Heart right ventricle (tissue), 16 donors: ENCODE data around the gene RASA1. TPM values are rescaled to one million over a fixed set of nuclear protein-coding genes. Genes with fewer than 3 reads are reported as not detected.

Source experiments
- ATAC-seq, 8 donors: fragments of 200-7000 bp; cut with Tn5 transposase; one replicate each; pipeline ENCODE4 v1.9.1; 2020; ENCODE audit warnings: mild to moderate bottlenecking in 8 of 8, moderate library complexity in 8 of 8, moderate number of reproducible peaks in 1 of 8
- DNase-seq, 2 donors: peaks; one replicate each; pipeline ENCODE4 v3.0.0-alpha.2; 2020
- H3K27ac ChIP-seq, 10 donors: fragments of 200-600 bp; sonication (generic) in 2 of 10; one replicate each; pipeline versions ENCODE4 v1.5.0 to v1.8.0; 2020 to 2022; ENCODE audit warnings: mild to moderate bottlenecking in 3 of 10
- H3K27me3 ChIP-seq, 7 donors: fragments of 200-600 bp; one replicate each; pipeline ENCODE4 v1.8.0; 2021 to 2022; ENCODE audit warnings: mild to moderate bottlenecking in 2 of 7
- H3K36me3 ChIP-seq, 9 donors: fragments of 200-600 bp; sonication (generic) in 1 of 9; one replicate each; pipeline versions ENCODE4 v1.5.0 to v1.8.0; 2020 to 2022; ENCODE audit warnings: mild to moderate bottlenecking in 2 of 9
- H3K4me1 ChIP-seq, 9 donors: fragments of 200-600 bp; sonication (generic) in 1 of 9; one replicate each; pipeline versions ENCODE4 v1.5.0 to v1.8.0; 2020 to 2022; ENCODE audit warnings: mild to moderate bottlenecking in 4 of 9
- H3K4me3 ChIP-seq, 10 donors: fragments of 200-600 bp; sonication (generic) in 2 of 10; one replicate each; pipeline versions ENCODE4 v1.5.0 to v1.8.0; 2020 to 2022; ENCODE audit warnings: mild to moderate bottlenecking in 7 of 10, moderate library complexity in 2 of 10
- H3K9me3 ChIP-seq, 11 donors: fragments of 200-600 bp in 10 of 11; sonication (generic) in 2 of 11; one replicate each; pipeline versions ENCODE4 v1.5.0 to v1.8.0; 2013 to 2022; ENCODE audit warnings: mild to moderate bottlenecking in 2 of 11, control low read depth in 1 of 11, moderate library complexity in 1 of 11
- WGBS, 2 donors: extraction: QIAGEN DNeasy Blood & Tissue Kit; methylation state at CpG; one replicate each; pipeline ENCODE4 v1.1.7; 2013; ENCODE audit warnings: inconsistent platforms in 1 of 2; 5-methylcytosine and 5-hydroxymethylcytosine counted together
- intact Hi-C, 10 donors: fragments of 100-400 bp; cut with DNase I; formaldehyde crosslinking; loops; one replicate each; pipeline versions ENCODE4 v1.11.1 to v1.14.2; 2022
- polyA plus RNA-seq, 2 donors: library from polyadenylated mRNA; stranded (reverse); fragments of 200-250 nt; gene quantifications; one replicate each; pipeline ENCODE4 v1.2.3, GENCODE V29; 2013
- total RNA-seq, 10 donors: library from RNA; stranded (reverse); fragmentation: NEBNext Ultra II Directional in 3 of 10; extraction: Animal tissue kit (Norgen Biotek cat#: 25700) in 3 of 10; gene quantifications; one replicate each; pipeline versions ENCODE4 v1.2.1 to v1.2.4, GENCODE V29; 2021 to 2023
- TF ChIP-seq, protein P1 (sequence below), 9 donors: fragments of 200-600 bp; sonication (generic) in 2 of 9; IDR thresholded peaks; one replicate each; pipeline versions ENCODE4 v1.5.0 to v1.8.0; 2021 to 2022; ENCODE audit warnings: antibody characterized with exemption in 9 of 9, mild to moderate bottlenecking in 5 of 9, moderate library complexity in 1 of 9
- donor health status: Arrhythmogenic right ventricular cardiomyopathy.
- donor health status: ischemic (EF 13 %, LVEDD 7.1; RV severe dilation, severe dysfunction).
- donor health status: healthy with polysubstance abuse.
- donor health status: DM: no; HTN: yes; CAD: no.
- donor health status: DM: no; HTN: no; CAD: no.
- donor health status: ischemic (EF 25% LVEDD 6.9; RV normal size, moderate dysfunction).
- donor health status: ischemic (EF 25% LVEDD 5.7; RV mildly dilated, moderate dysfunction).
- donor health status: healthy.
- donor health status: DM: yes; HTN: yes; CAD: no.
- donor health status: Ischemic cardiomyopathy.
- donor health status: ischemic (EF 35%, LVEDD 5.7; RV mildly dilated, moderate dysfunction).
- donor health status: nonischemic (EF 11% LVEDD 7.7; RV severe dilation, severe dysfunction).
- donor health status: DM: yes; HTN: yes; CAD: no.
- donor health status: PGD.
- donor health status: ischemic (EF 29% LVEDD 5.4; RV normal size, mild dysfunction).
- donor health status: nonischemic (EF 23%, LVEDD 6.1; RV moderate dilation, normal function).

Gene RASA1
- total and polyA plus RNA-seq, 12 donors = 6.5 to 21.0 (median 17.7) TPM

- no peak overlapping the region for H3K4me3 ChIP-seq
- peaks cover 0 to 29% (median 9%) of the 10 kb centered on the region in 9 donors for H3K4me1 ChIP-seq
- peak overlapping the region in 1 of 10 donors; percentile 4 for H3K27ac ChIP-seq
- no peaks in the 10 kb centered on the region for H3K9me3 ChIP-seq
- peaks cover 0 to 100% (median 62%) of the 10 kb centered on the region in 9 donors for H3K36me3 ChIP-seq
- H3K27me3 ChIP-seq = no peaks in the 10 kb centered on the region
- intact Hi-C loops = loop anchor here in 5 of 10 donors (10.0 kb wide), 2 partner anchors 128 to 318 kb away; partner anchors contain the start of gene RASA1 (in 3 of the 5)
- TF ChIP-seq, protein P1, sequence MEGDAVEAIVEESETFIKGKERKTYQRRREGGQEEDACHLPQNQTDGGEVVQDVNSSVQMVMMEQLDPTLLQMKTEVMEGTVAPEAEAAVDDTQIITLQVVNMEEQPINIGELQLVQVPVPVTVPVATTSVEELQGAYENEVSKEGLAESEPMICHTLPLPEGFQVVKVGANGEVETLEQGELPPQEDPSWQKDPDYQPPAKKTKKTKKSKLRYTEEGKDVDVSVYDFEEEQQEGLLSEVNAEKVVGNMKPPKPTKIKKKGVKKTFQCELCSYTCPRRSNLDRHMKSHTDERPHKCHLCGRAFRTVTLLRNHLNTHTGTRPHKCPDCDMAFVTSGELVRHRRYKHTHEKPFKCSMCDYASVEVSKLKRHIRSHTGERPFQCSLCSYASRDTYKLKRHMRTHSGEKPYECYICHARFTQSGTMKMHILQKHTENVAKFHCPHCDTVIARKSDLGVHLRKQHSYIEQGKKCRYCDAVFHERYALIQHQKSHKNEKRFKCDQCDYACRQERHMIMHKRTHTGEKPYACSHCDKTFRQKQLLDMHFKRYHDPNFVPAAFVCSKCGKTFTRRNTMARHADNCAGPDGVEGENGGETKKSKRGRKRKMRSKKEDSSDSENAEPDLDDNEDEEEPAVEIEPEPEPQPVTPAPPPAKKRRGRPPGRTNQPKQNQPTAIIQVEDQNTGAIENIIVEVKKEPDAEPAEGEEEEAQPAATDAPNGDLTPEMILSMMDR (IDR thresholded peaks at IDR 0.05) = no peak
- DNase-seq (no peak), ATAC-seq (no peak)
- 79 to 86% methylated on average over 4 of the region's 4 CpGs for WGBS, 2 donors
Measured at GRCh38 chr5:87392801-87393200, 125.1 kb downstream of the RASA1 start.

- no peak overlapping the region for H3K4me3 ChIP-seq
- ATAC-seq = no peak
- 72 to 91% methylated on average over 2 of the region's 2 CpGs for WGBS, 2 donors
- TF ChIP-seq, protein P1 (IDR thresholded peaks at IDR 0.05) = no peak
- H3K27me3 ChIP-seq = no peaks in the 10 kb centered on the region
- no peaks in the 10 kb centered on the region for H3K9me3 ChIP-seq
- no peak overlapping the region for H3K27ac ChIP-seq
- H3K36me3 ChIP-seq = peaks cover 0 to 100% (median 67%) of the 10 kb centered on the region in 9 donors
- intact Hi-C loops = loop anchor here in 5 of 10 donors (10.0 kb wide), 2 partner anchors 129 to 319 kb away; partner anchors contain the start of gene RASA1 (in 3 of the 5)
- DNase-seq = no peak
- peaks cover 0 to 25% (median 5%) of the 10 kb centered on the region in 9 donors for H3K4me1 ChIP-seq
Measured at GRCh38 chr5:87393331-87393730, 125.6 kb downstream of the RASA1 start.

DNA sequence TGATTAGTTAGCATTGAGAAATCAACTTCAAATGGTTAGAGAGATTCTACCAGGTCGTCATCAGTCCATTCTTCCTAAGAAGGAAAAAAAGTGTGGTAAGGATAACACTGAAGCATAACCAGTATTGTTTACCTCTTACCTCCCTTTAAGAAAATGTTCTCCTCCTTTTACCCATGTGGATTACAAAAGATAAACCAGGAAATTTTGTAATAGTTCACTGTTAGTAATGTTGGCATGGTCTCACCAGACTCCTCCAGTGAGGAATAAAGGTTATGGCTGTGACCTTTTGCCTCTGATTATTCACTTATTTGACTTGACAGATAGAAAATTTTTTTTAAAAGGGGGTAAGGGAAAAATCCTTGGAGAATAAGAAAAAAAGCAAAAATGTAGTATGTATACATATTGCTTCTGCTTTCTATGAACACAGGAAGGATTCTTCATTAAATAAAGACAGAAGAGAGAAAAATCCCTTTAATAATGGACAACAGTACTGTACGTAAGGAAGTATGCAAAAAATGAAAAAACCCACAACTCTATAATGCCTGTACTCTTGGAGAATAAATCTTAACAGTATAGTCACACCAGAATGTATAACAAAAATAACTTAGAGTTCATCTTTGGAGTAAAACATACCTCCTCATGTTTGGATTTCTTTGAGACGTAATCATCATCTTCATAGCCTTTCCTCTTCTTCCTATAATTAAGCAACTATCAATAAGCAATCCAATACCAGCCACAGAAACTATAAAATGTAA, 126.9 kb downstream of the RASA1 start:
- 88 to 90% methylated on average over 3 of the region's 3 CpGs for WGBS, 2 donors
- Histone ChIP-seq H3K4me1 (peaks cover 0 to 34% (median 0%) of the 10 kb centered on the region in 9 donors), H3K4me3 (no peak overlapping the region), H3K27me3 (no peaks in the 10 kb centered on the region), H3K27ac (no peak overlapping the region), H3K9me3 (no peaks in the 10 kb centered on the region), H3K36me3 (peaks cover 0 to 100% (median 72%) of the 10 kb centered on the region in 9 donors)
- TF ChIP-seq, protein P1 (IDR thresholded peaks at IDR 0.05) = no peak
- DNase-seq (no peak), ATAC-seq (peak in 2 of 8 donors; percentile 34 to 74)
- intact Hi-C loops = loop anchor here in 5 of 10 donors (10.0 kb wide), 2 partner anchors 130 to 320 kb away; partner anchors contain the start of gene RASA1 (in 3 of the 5)

- intact Hi-C loops = loop anchor here in 5 of 10 donors (10.0 kb wide), 2 partner anchors 134 to 324 kb away; partner anchors contain the start of gene RASA1 (in 3 of the 5)
- Histone ChIP-seq H3K27me3 (no peaks in the 10 kb centered on the region), H3K27ac (peak overlapping the region in 1 of 10 donors; percentile 18), H3K9me3 (peaks cover 0 to 5% (median 0%) of the 10 kb centered on the region in 11 donors), H3K4me3 (no peak overlapping the region), H3K36me3 (peaks cover 0 to 99% (median 66%) of the 10 kb centered on the region in 9 donors), H3K4me1 (peaks cover 0 to 31% (median 4%) of the 10 kb centered on the region in 9 donors)
- ATAC-seq (no peak), DNase-seq (no peak)
- WGBS, 2 donors = 88 to 93% methylated on average over 5 of the region's 5 CpGs
- TF ChIP-seq, protein P1 (IDR thresholded peaks at IDR 0.05) = no peak
Measured at GRCh38 chr5:87398981-87399614, 131.4 kb downstream of the RASA1 start.
